HL-60 (cell line): Measurements from ENCODE around the gene CEP76.

Experiments
- CTCF ChIP-seq: IDR thresholded peaks from one replicate; pipeline ENCODE4 v1.5.1; 2011; ENCODE audit warnings: low read length, control low read depth, inconsistent platforms; ENCODE audit not compliant: insufficient read depth
- POLR2AphosphoS5 ChIP-seq: IDR thresholded peaks from 2 replicates; pipeline ENCODE4 v1.6.1; 2012; ENCODE audit warnings: low read depth

GRCh38 chr18:12751503-12751884 lies 49.0 kb upstream of the CEP76 start:
- TF ChIP-seq CTCF (no peak), POLR2AphosphoS5 (no peak)
